OCI-LY3 (cell line): ENCODE data around the gene ADAMTS16.

Experiments used
- EZH2phosphoT487 ChIP-seq: fragments of 200-600 bp; shearing (Covaris generic); IDR thresholded peaks from 2 replicates; pipeline ENCODE4 v1.6.1; 2018; ENCODE audit warnings: antibody characterized with exemption, mixed run types, low read depth
- TF ChIP-seq, protein P1 (sequence below): fragments of 200-600, 300-600 bp; sonication (generic); IDR thresholded peaks from 2 replicates; pipeline ENCODE4 v1.5.1; 2014; ENCODE audit warnings: antibody characterized with exemption, low read length, low read depth

DNA sequence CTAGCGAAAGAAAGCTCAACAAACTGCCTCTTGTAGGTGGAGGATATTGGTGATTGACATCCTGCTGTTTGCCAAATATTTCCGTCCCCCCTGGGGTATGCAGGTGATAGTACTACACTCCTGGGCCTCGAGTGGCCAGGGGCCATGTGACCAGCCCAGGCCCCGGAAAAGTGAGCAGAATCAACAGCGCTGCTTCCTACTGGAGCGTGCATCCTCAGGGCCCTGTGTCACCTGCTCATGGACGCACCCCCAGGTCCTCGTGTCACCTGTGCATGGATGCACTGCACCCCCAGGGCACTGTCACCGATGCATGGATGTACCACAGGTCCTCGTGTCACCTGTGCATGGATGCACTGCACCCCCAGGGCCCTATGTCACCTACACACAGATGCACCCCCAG is 43.8 kb downstream of the ADAMTS16 start:
- TF ChIP-seq, protein P1, sequence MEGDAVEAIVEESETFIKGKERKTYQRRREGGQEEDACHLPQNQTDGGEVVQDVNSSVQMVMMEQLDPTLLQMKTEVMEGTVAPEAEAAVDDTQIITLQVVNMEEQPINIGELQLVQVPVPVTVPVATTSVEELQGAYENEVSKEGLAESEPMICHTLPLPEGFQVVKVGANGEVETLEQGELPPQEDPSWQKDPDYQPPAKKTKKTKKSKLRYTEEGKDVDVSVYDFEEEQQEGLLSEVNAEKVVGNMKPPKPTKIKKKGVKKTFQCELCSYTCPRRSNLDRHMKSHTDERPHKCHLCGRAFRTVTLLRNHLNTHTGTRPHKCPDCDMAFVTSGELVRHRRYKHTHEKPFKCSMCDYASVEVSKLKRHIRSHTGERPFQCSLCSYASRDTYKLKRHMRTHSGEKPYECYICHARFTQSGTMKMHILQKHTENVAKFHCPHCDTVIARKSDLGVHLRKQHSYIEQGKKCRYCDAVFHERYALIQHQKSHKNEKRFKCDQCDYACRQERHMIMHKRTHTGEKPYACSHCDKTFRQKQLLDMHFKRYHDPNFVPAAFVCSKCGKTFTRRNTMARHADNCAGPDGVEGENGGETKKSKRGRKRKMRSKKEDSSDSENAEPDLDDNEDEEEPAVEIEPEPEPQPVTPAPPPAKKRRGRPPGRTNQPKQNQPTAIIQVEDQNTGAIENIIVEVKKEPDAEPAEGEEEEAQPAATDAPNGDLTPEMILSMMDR = no peak
- TF ChIP-seq EZH2phosphoT487 = no peak
